Colon (tissue), 2 donors: Measurements from ENCODE around the gene LARP6.

ENCODE experiments used
- FAIRE-seq: peaks from 2 replicates; lab custom pipeline; 2012; peaks lifted over from hg19 to GRCh38; lab: Jason Lieb, UNC
- donor health status: control.
- donor health status: control.

The LARP6 gene

DNA sequence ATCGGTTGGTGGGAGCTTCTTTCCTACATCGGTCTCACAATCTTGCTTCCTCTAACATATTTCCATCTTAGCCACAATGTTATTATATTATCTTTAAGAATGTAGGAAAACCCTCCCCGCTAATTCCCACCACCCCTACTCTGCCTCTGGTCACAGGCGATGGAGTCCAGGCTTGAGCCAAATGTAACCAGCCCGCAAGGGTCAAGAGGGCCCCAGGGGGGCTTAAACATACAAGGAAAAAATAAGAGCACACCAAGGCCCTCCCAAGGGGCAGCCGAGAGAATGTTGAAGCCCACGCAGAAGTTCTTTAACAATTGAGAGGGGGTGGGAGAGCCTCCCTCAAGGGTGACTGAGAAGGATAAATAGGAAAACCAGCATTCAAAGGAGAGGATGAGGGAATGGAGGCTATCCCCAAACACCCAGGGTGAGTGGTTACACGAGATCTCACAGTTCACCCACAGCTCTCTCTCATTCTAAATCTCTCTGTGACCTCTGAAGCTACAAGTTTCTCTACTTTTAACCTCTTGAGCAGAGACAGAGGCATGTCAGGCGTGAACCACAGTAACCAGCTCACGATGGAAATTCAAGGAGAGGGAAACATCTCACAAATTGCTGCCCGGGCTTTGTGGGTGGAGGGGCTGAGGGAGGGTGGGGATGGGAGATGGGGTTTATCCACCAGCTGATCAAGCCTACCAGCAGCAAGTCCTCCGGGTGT, 59.2 kb downstream of the LARP6 start:
- no peak for FAIRE-seq

DNA sequence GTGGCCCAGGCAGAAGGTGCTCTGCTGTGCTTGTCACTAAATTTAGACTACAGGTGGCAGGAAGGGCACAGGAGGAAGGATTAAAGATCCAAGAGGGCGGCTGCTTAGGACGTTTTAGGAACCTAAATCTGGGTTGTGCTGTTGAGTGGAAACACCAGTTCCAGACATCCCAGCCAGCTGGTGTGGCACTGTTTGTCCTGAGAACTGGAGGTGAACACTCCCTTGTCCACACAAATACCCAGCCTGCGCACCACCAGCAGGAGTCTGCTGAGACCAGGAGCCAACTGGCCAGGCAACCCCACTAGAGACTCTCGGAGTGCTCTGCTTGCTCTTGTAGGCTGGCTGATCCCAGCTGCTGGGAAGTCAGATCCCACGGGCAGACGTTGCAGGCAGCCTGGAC, 60.3 kb downstream of the LARP6 start:
- no peak for FAIRE-seq

DNA sequence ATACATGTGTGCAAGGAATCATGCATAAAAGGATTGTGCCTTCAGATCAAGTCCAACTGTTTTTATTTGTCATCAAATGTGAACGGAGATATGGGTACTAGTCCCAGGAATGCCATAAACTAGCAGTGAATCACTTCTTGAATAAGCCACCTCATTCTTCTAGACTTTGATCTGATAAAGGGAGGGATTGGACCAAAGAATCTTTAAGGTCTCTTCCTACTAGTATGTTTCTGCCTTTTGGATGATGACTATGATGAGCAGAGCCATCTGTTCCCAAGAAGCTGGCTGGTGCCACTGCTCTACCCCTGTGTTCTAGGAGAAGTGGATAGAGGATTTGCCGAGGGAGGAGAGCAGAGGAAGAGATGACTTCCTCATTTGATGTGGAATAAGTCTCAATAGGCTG, 61.8 kb downstream of the LARP6 start:
- FAIRE-seq: no peak

- FAIRE-seq: no peak
Observed at GRCh38 chr15:70791259-70791658, 62.7 kb downstream of the LARP6 start.

DNA sequence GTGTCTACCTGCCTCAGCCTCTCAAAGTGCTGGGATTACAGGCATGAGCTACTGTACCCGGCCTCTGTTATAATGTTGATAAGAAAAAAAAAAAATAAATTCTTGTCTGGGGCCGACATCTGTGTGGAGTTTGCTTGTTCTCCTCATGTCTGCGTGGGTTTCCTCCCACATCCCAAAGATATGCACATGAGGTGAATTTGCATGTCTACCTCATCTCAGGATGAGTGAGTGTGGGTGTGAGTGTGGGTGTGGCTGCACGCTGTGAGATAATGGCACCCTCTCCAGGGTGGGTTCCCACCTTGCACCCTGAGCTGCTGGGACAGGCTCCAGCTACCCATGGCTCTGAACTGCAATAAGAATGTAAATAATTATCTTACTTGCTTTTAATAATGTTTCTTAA, 64.7 kb downstream of the LARP6 start:
- FAIRE-seq: no peak

GRCh38 chr15:70788114-70789049, 65.6 kb downstream of the LARP6 start:
- FAIRE-seq: no peak

GRCh38 chr15:70786996-70787395, 67.0 kb downstream of the LARP6 start:
- no peak for FAIRE-seq

- no peak for FAIRE-seq
Observed at GRCh38 chr15:70783610-70784022, 70.3 kb downstream of the LARP6 start.

GRCh38 chr15:70783041-70783440, 70.9 kb downstream of the LARP6 start:
- FAIRE-seq: no peak

DNA sequence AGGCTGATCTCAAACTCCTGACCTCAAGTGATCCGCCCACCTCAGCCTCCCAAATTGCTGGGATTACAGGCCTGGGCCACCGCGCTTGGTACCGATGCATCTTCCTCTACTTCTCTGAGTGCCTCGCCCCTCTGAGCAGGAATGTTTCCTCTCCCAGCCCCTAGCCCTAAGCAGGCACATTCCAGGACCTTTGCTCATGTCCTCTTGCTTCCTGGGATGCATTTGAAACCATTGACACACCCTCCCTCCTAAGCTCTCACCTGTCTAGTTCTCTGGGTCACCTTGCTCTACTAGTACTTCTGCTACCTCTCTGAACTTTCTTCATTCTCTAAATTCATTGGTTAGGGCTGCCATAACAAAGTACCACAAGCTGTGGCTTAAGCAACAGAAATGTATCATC, 72.7 kb downstream of the LARP6 start:
- FAIRE-seq: no peak
